MM.1S (cell line): ENCODE data around the gene CIITA.

ENCODE experiments used
- DNase-seq: peaks from one replicate; pipeline ENCODE4 v3.0.0-alpha.2; 2015
- H2AFZ ChIP-seq: fragments of 300-600 bp; sonication (generic); 2 replicates; pipeline ENCODE4 v1.6.0; 2016; ENCODE audit warnings: antibody characterized with exemption, low read length
- H3F3A ChIP-seq: fragments of 300-600 bp; sonication (generic); 2 replicates; pipeline ENCODE4 v1.6.1; 2016; ENCODE audit warnings: mild to moderate bottlenecking, antibody characterized with exemption, low read length, moderate library complexity, mixed read lengths; ENCODE audit not compliant: insufficient read depth
- H3K27ac ChIP-seq: fragments of 300-600 bp; sonication (generic); 2 replicates; pipeline ENCODE4 v1.5.1; 2016; ENCODE audit warnings: mild to moderate bottlenecking, low read length
- H3K27me3 ChIP-seq: fragments of 300-600 bp; sonication (generic); replicated peaks from 2 replicates; pipeline ENCODE4 v1.6.0; 2016; ENCODE audit warnings: low read length; ENCODE audit not compliant: insufficient read depth
- H3K36me3 ChIP-seq: fragments of 300-600 bp; sonication (generic); replicated peaks from 2 replicates; pipeline ENCODE4 v1.6.1; 2016; ENCODE audit warnings: mild to moderate bottlenecking, low read length, mixed read lengths; ENCODE audit not compliant: insufficient read depth
- H3K4me1 ChIP-seq: fragments of 300-600 bp; sonication (generic); 2 replicates; pipeline ENCODE4 v1.6.1; 2016; ENCODE audit warnings: low read length, mixed read lengths
- H3K4me2 ChIP-seq: fragments of 300-600 bp; sonication (generic); 2 replicates; pipeline ENCODE4 v1.6.0; 2016; ENCODE audit warnings: low read depth, low read length
- H3K4me3 ChIP-seq: fragments of 300-600 bp; sonication (generic); 2 replicates; pipeline ENCODE4 v1.5.1; 2016; ENCODE audit warnings: low read length, mixed read lengths
- H3K79me2 ChIP-seq: fragments of 300-600 bp; sonication (generic); 2 replicates; pipeline ENCODE4 v1.6.1; 2016; ENCODE audit warnings: mixed run types, low read length, mixed read lengths
- H3K9ac ChIP-seq: fragments of 300-600 bp; sonication (generic); 2 replicates; pipeline ENCODE4 v1.6.1; 2016; ENCODE audit warnings: low read length, mixed read lengths
- H3K9me2 ChIP-seq: fragments of 300-600 bp; sonication (generic); replicated peaks from 2 replicates; pipeline ENCODE4 v1.6.1; 2016; ENCODE audit warnings: mild to moderate bottlenecking, low read length, mixed read lengths; ENCODE audit not compliant: insufficient read depth
- H3K9me3 ChIP-seq: fragments of 300-600 bp; sonication (generic); replicated peaks from 2 replicates; pipeline ENCODE4 v1.6.1; 2016; ENCODE audit warnings: mild to moderate bottlenecking, low read length, mixed read lengths; ENCODE audit not compliant: insufficient read depth
- H4K20me1 ChIP-seq: fragments of 300-600 bp; sonication (generic); 2 replicates; pipeline ENCODE4 v1.6.1; 2016; ENCODE audit warnings: mild to moderate bottlenecking, low read length, moderate library complexity, mixed read lengths; ENCODE audit not compliant: insufficient read depth
- CTCF ChIP-seq: fragments of 300-600 bp; sonication (generic); IDR thresholded peaks from 2 replicates; pipeline ENCODE4 v1.5.1; 2016; ENCODE audit warnings: antibody characterized with exemption, low read length, mixed read lengths
- EZH2 ChIP-seq: fragments of 300-600 bp; sonication (generic); optimal IDR thresholded peaks from 2 replicates; pipeline ENCODE3; 2017; ENCODE audit warnings: low read depth, mild to moderate bottlenecking, antibody characterized with exemption, low read length, mixed read lengths
- EZH2phosphoT487 ChIP-seq: fragments of 300-600 bp; sonication (generic); IDR thresholded peaks from 2 replicates; pipeline ENCODE4 v1.6.1; 2018; ENCODE audit warnings: antibody characterized with exemption, low read length

Gene CIITA

DNA sequence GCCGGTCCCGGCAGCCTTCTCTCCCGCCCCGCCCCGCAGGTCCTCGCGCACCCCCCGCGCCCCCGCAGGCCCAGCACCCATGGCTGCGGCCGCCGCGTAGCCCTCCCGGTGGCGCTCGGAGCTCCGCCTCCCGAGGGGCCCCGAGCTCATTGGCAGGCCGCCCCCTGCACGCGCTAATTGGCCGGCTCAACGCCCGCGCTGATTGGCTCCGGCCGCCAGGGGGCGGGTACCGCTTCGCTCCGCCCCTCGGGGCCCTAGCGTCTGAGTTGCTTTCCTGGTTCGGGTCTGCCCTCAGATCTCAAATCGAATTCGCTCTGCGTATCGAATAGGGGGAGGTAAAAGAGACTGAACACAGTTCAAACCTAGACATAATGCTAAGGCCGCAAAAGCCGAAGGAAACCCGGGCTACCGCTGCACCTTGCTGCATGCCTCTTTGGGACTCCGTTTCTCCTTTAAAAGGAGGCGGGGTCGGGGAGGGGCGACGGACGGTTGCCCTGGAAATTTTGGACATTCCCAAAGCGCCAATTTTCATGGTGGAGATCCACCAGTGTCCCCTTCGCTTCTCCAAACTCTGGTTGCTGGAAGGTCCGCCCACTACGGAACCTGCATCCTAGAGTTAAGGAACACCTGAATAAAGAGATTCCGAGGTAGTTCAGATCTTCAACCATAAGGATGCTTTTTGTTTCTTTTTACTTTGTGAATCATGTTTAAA lies 65.5 kb downstream of the CIITA start, which contains the start of gene DEXI:
TSS of gene DEXI (minus strand) at position 117 of the 712 bp plus-strand sequence. CDS start 463 bp downstream, outside the sequence.
- Histone ChIP-seq H3F3A (0 out of 2 replicates have a peak, but pooled peaks cover 6% of the 10 kb centered on the region), H2AFZ (peak within 1 kb of the TSS; percentile 69), H3K4me2 (peak within 1 kb of the TSS; percentile 91), H3K27ac (no peak within 1 kb of the TSS), H3K4me3 (peak within 1 kb of the TSS; percentile 82), H3K9me3 (no peaks in the 10 kb centered on the region), H3K4me1 (peaks cover 44% of the 10 kb centered on the region), H3K27me3 (no peaks in the 10 kb centered on the region), H3K79me2 (peaks cover 67% of the 10 kb centered on the region), H3K36me3 (no peaks in the 10 kb centered on the region), H3K9me2 (no peaks in the 10 kb centered on the region), H4K20me1 (peaks cover 6% of the 10 kb centered on the region; the same call in 1 of the 2 replicates), H3K9ac (peak within 1 kb of the TSS; percentile 66)
- no peak for TF ChIP-seq CTCF
- DNase-seq = peak; percentile 95

DNA sequence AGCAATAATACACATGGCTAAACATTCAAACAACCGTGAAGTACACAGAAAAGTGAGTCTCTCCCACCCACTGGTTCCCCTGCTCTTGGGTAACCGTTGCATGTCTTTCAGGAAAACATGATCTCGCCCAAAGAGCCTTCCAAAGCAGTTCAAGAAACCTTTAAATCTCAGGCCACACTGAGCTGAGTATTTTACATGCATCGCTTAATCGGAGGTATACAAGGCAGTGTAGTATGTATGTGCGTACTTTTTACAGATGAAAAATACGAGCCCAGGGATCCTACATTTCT lies 66.0 kb downstream of the CIITA start:
- Histone ChIP-seq H3K4me3 (peak overlapping the region; percentile 82; the same call in 1 of the 2 replicates), H3F3A (0 out of 2 replicates have a peak, but pooled peaks cover 6% of the 10 kb centered on the region), H3K36me3 (no peaks in the 10 kb centered on the region), H3K9ac (no peak overlapping the region; the same call in 1 of the 2 replicates), H3K79me2 (peaks cover 64% of the 10 kb centered on the region), H3K9me2 (no peaks in the 10 kb centered on the region), H2AFZ (0 out of 2 replicates have a peak overlapping the region, but pooled peaks have one; percentile 69), H3K9me3 (no peaks in the 10 kb centered on the region), H3K4me2 (peak overlapping the region; percentile 80), H3K27ac (no peak overlapping the region), H4K20me1 (peaks cover 6% of the 10 kb centered on the region; the same call in 1 of the 2 replicates), H3K4me1 (peaks cover 44% of the 10 kb centered on the region), H3K27me3 (no peaks in the 10 kb centered on the region)
- TF ChIP-seq CTCF (no peak), EZH2phosphoT487 (no peak), EZH2 (no peak)
- no peak for DNase-seq

DNA sequence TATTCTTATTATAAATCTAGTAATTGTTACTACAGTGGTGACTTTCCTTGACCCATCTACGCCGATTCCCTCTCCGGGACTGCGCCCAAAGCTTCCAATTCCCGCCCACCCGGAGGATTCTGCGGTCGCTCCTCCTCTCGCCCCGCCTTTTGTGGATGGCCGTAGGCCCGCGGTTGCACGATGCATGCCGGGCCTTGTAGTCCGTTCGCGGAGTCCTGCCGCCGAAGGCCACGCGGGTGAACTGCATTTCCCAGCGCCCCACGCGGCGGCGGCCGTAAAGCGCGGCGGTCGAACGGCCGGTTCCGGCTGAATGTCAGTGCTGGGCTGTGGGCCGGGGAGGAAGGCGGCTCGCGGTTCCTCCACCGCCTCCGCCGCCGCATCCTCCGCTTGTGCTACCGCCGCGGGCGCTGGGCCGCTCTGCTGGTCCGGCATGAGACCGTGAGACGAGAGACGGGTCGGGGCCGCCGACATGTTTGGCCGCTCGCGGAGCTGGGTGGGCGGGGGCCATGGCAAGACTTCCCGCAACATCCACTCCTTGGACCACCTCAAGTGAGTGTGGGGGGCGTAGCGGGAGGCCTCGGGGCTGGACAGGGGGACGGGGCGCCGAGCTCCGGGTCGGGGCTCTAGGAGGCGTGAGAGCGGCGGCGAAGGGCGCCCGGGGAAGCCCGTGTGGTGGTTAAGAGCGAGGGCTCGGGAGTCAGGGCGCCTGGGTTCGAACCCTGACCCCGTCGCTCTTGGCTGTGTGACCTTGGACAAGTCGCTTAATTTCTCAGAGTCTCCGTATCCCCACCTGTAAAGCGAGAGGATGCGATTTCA lies 67.5 kb downstream of the CIITA start, which contains the start of gene CLEC16A:
TSS of gene CLEC16A (plus strand) at position 316 of the 816 bp plus-strand sequence. CDS start at position 470, 154 bp downstream.
- Histone ChIP-seq H3K4me2 (peak within 1 kb of the TSS; percentile 83), H3K4me3 (peak within 1 kb of the TSS; percentile 97), H3K27ac (peak within 1 kb of the TSS; percentile 26; the same call in 1 of the 2 replicates), H3K79me2 (peaks cover 68% of the 10 kb centered on the region), H3K36me3 (no peaks in the 10 kb centered on the region), H3K9ac (peak within 1 kb of the TSS; percentile 84), H3F3A (0 out of 2 replicates have a peak, but pooled peaks cover 6% of the 10 kb centered on the region), H4K20me1 (peaks cover 6% of the 10 kb centered on the region; the same call in 1 of the 2 replicates), H3K4me1 (peaks cover 32% of the 10 kb centered on the region), H3K9me2 (no peaks in the 10 kb centered on the region), H3K27me3 (no peaks in the 10 kb centered on the region), H2AFZ (peak within 1 kb of the TSS; percentile 89), H3K9me3 (no peaks in the 10 kb centered on the region)
- peak; percentile 97 for DNase-seq
- TF ChIP-seq EZH2 (no peak), EZH2phosphoT487 (no peak), CTCF (no peak; the same call in 1 of the 2 replicates)
